Measurements from ENCODE around the gene NHSL1. TPM values are rescaled to one million over a fixed set of nuclear protein-coding genes. Genes with fewer than 3 reads are reported as not detected.

Gene NHSL1
- polyA plus RNA-seq, 3 donors = 0.06 to 2.8 (median 0.51) TPM

- H2AFZ ChIP-seq (ENCODE audit: insufficient read depth, low read depth, low read length, poor library complexity, severe bottlenecking) = no peak overlapping the region
- peaks cover 10% of the 10 kb centered on the region in 2 donors for H3K4me1 ChIP-seq (ENCODE audit: control insufficient read depth in 1 of 2, insufficient read depth in 2 of 2, low read length in 2 of 2)
- Mint-ChIP-seq H3K27me3 (ENCODE audit: low read depth in 3 of 3) (peaks cover 0 to 2% (median 0%) of the 10 kb centered on the region in 3 donors), H3K4me3 (no peak overlapping the region), H3K27ac (peak overlapping the region in 2 of 7 donors; percentile 3 to 18), H3K9me3 (peaks cover 0 to 2% (median 0%) of the 10 kb centered on the region in 7 donors), H3K36me3 (no peaks in the 10 kb centered on the region), H3K4me1 (peaks cover 17% of the 10 kb centered on the region)
- H3K27me3 ChIP-seq (ENCODE audit: control insufficient read depth in 2 of 2, insufficient read depth in 2 of 2, low read length in 2 of 2) = no peaks in the 10 kb centered on the region
- no peaks in the 10 kb centered on the region for H3K36me3 ChIP-seq (replicated peaks in 1 of 2; ENCODE audit: control insufficient read depth in 1 of 2, insufficient read depth in 2 of 2, low read length in 2 of 2)
- H3K4me2 ChIP-seq (replicated peaks; ENCODE audit: extremely low read depth, low read length, poor library complexity, severe bottlenecking) = no peak overlapping the region
- H3K4me3 ChIP-seq (replicated peaks in 1 of 3; ENCODE audit: low read depth in 2 of 3, low read length in 3 of 3) = no peak overlapping the region
- no peaks in the 10 kb centered on the region for H4K20me1 ChIP-seq (ENCODE audit: insufficient read depth, low read length)
- no peaks in the 10 kb centered on the region for H3K9me3 ChIP-seq (replicated peaks in 1 of 2; ENCODE audit: control insufficient read depth in 1 of 2, insufficient read depth in 1 of 2, low read length in 2 of 2)
- intact Hi-C loops (cut with micrococcal nuclease) = no loop called here
- no peaks in the 10 kb centered on the region for H3K79me2 ChIP-seq (ENCODE audit: insufficient read depth, low read length)
- no peak for DNase-seq
- no peak overlapping the region for H3K9ac ChIP-seq (ENCODE audit: insufficient read depth, low read length, poor library complexity, severe bottlenecking)
- 100% methylated on average over 4 of the region's 5 CpGs for WGBS (ENCODE audit: insufficient coverage)
- H3K27ac ChIP-seq (ENCODE audit: low read depth in 1 of 2, low read length in 2 of 2) = no peak overlapping the region
- TF ChIP-seq CTCF (IDR thresholded peaks at IDR 0.05) = no peak
Measured at GRCh38 chr6:138389551-138389950, 109.7 kb downstream of the NHSL1 start.

- H3K27ac ChIP-seq (ENCODE audit: low read depth in 1 of 2, low read length in 2 of 2) = no peak overlapping the region
- H2AFZ ChIP-seq (ENCODE audit: insufficient read depth, low read depth, low read length, poor library complexity, severe bottlenecking) = no peak overlapping the region
- H3K4me3 ChIP-seq (replicated peaks in 1 of 3; ENCODE audit: low read depth in 2 of 3, low read length in 3 of 3) = no peak overlapping the region
- Mint-ChIP-seq H3K4me3 (no peak overlapping the region), H3K27me3 (ENCODE audit: low read depth in 3 of 3) (peaks cover 0 to 2% (median 0%) of the 10 kb centered on the region in 3 donors), H3K36me3 (no peaks in the 10 kb centered on the region), H3K27ac (no peak overlapping the region), H3K4me1 (peaks cover 7% of the 10 kb centered on the region), H3K9me3 (peaks cover 0 to 2% (median 0%) of the 10 kb centered on the region in 7 donors)
- intact Hi-C loops (cut with micrococcal nuclease) = no loop called here
- no peak for DNase-seq
- no peak for TF ChIP-seq CTCF (IDR thresholded peaks at IDR 0.05)
- H3K9me3 ChIP-seq (replicated peaks in 1 of 2; ENCODE audit: control insufficient read depth in 1 of 2, insufficient read depth in 1 of 2, low read length in 2 of 2) = no peaks in the 10 kb centered on the region
- no peaks in the 10 kb centered on the region for H3K27me3 ChIP-seq (ENCODE audit: control insufficient read depth in 2 of 2, insufficient read depth in 2 of 2, low read length in 2 of 2)
- no peak overlapping the region for H3K9ac ChIP-seq (ENCODE audit: insufficient read depth, low read length, poor library complexity, severe bottlenecking)
- no peaks in the 10 kb centered on the region for H3K36me3 ChIP-seq (replicated peaks in 1 of 2; ENCODE audit: control insufficient read depth in 1 of 2, insufficient read depth in 2 of 2, low read length in 2 of 2)
- H3K4me2 ChIP-seq (replicated peaks; ENCODE audit: extremely low read depth, low read length, poor library complexity, severe bottlenecking) = no peak overlapping the region
- WGBS (ENCODE audit: insufficient coverage) = 97% methylated on average over 3 of the region's 8 CpGs
- H4K20me1 ChIP-seq (ENCODE audit: insufficient read depth, low read length) = no peaks in the 10 kb centered on the region
- no peaks in the 10 kb centered on the region for H3K4me1 ChIP-seq (ENCODE audit: control insufficient read depth in 1 of 2, insufficient read depth in 2 of 2, low read length in 2 of 2)
- H3K79me2 ChIP-seq (ENCODE audit: insufficient read depth, low read length) = no peaks in the 10 kb centered on the region
Measured at GRCh38 chr6:138387577-138388368, 111.5 kb downstream of the NHSL1 start.
